ENCODE data around the gene NSD1.
"Not testable (repeated sequence)": the region's sequence is repeated elsewhere in the genome, so short reads cannot be mapped to it uniquely, and the experiment has no call there.

Gene NSD1

DNA sequence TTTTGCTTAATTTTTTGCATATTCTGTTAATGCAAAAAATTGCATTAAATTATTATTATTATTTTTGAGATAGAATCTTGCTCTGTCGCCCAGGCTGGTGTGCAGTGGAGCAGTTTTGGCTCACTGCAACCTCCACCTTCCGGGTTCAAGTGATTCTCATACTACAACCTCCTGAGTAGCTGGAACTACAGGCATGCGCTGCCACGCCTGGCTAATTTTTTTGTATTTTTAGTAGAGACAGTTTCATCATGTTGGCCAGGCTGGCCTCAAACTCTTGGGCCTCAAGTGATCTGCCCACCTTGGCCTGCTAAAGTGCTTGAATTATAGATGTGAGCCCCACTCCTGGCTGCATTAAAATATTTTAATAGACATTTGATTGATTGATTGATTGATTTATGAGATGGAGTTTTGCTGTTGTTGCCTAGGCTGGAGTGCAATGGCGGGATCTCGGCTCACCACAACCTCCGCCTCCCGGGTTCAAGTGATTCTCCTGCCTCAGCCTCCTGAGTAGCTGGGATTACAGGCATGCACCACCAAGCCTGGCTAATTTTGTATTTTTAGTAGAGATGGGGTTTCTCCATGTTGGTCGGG is 44.4 kb downstream of the NSD1 start:
- not testable (repeated sequence) for DNase-seq

DNA sequence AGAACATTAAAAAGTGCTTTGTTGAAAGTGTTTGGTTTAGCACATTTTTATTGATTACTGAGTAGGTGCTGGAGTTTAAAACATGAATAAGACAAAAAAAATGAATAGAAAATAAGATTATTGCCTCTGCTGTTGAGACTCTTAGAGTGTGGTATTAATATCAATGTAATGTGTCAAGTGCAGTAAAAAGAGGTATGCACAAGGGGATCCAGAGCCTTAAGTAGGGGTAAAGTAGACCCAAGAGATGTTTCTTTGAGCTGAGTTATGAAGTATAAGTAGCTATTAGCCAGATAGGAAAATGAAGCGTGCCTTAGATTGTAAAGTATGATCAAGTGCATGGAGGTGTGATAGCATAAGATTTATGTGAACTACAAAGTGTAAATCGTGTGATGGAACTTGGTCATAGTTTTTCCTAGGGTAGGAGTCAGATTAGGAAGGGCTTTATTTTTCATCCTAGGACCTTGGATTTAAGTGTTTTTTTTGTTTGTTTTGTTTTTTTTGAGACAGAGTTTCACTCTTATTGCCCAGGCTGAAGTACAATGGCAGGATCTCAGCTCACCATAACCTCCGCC is 45.2 kb downstream of the NSD1 start:
- no peak for DNase-seq

DNA sequence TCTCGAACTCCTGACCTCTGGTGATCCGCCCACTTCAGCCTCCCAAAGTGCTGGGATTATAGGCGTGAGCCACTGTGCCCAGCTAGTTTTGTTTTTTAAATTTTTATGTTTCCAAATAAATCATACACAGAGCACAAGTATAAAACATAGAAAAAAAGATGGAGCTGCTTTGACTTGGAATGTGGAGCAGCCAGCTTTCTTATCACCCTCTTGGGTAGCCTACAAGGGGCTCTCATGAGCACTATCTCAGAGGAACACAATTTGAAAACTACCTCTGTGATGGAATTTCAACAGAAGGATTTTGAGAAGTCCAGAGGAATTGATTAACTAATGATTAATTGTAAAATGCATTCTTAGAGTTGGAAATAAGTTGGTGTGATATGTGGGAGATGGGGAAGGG is 45.9 kb downstream of the NSD1 start:
- DNase-seq: no peak

DNA sequence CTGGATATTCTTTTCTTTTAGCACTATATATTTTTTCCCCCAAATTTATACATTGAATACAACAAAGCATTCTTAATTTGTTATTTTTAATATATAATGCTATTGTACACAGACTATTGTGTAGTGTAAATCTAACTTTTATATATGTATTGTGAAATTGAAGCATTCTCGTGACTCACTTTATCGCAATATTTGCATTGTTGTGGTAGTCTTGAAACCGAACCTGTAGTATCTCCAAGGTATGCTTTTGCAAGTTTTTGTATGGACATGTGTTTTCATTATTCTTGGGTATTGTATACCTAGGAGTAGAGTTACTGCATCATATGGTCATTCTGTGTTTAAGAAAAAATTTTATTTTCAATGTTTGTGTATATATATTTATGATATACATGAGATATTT is 49.6 kb downstream of the NSD1 start:
- no peak for DNase-seq

DNA sequence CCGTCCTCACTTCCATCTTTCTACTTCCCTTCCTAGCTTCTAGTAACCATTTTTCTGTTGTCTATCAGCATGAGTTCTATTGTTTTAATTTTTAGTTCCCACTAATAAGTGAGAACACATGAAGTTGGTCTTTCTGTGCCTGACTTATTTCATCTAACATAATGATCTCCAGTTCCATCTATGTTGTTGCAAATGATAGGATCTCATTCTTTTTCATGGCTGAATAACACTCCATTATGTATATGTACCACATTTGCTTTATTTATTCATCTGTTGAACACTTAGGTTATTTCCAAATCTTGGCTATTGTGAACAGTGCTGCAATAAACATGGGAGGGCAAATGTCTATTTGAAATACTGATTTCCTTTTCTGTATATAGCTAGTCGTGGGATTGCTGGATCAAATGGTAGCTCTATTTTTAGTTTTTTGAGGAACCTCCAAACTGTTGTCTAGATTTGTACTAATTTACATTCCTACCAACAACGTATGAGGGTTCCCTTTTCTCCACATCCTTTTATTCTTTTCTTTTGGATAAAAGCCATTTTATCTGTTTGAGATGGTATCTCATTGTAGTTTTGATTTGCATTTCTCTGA is 50.3 kb downstream of the NSD1 start:
- DNase-seq: no peak

DNA sequence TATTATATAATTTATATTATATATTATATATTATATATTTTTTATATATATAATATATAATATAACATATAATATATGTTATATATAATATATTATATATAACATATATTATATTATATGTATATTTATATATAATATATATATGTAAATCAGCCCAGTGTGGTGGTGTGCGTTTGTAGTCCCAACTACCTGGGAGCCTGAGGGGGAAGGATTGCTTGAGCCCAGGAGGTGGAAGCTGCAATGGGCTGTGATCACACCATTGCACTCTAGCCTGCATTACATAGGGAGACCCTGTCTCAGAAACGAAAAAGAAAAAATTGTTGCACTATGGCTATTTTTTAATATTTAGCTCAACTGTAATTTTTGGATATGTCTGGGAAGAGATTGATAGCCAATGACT is 52.4 kb downstream of the NSD1 start:
- DNase-seq: no peak

DNA sequence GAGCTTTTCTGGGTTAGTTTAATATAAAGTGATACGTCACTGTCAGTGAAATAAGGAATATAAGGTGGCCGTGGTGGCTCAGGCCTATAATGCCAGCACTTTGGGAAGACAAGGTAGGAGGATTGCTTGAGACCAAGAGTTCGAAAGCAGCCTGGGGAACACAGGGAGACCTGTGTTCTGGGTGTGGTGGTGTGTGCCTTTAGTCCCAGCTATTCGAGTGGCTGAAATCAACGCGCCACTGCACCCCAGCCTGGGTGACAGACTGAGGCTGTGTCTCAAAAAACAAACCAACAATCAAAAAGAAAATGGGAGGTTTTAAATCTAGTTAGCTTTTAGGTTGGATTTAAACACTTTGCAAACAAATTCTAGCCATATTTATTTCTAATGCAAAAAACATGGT is 53.1 kb downstream of the NSD1 start:
- no peak for DNase-seq

DNA sequence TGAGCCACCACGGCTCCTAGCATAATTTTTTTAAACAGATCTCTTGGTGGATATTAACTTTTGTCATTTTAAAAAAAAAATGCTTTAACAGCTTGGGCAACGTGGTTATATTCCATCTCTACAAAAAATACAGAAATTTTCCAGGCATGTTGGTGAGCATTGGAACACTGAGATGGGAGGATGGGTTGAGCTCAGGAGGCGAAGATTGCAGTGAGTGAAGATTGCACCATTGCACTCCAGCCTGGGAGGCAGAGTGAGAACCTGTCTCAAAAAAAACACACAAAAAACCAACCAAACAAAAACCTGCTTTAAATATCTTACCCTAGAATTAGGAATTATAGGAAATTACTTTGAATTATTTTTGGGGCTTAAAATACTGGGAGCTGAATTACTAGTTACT is 55.2 kb downstream of the NSD1 start:
- DNase-seq: no peak

DNA sequence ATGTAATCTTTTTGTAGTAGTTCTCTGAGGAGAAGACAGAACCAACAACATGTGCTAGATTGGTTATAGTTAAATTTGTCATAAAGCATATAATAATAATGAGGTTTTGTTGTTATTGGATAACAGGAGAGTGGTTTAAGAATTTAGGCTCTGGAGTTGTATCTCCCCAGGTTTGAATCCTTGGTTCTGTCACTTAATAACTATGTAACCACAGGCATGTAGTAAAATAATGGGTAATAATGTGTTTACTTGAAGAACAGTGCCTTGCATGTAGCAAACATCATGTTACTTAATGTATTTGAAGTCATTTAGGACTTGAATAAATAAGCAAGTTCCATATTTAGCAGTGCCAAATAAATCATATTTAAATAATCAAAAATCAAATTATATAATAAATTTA is 55.8 kb downstream of the NSD1 start:
- DNase-seq: no peak

DNA sequence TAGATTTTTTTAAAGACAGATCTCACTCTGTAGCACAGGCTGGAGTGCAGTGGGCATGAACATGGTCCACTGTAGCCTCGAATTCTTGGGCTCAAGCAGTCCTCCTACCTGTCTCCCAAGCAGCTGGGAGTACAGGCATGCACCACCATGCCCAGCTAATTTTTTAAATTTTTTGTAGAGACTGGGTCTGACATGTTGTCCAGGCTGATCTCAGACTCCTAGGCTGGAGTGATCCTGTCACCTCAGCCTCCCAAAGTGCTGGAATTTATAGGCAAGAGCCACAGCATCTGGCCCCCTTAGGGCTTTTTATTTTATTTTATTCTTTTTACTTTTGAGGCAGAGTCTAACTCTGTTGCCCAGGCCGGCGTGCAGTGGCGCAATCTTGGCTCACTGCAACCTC is 56.4 kb downstream of the NSD1 start:
- DNase-seq: no peak

DNA sequence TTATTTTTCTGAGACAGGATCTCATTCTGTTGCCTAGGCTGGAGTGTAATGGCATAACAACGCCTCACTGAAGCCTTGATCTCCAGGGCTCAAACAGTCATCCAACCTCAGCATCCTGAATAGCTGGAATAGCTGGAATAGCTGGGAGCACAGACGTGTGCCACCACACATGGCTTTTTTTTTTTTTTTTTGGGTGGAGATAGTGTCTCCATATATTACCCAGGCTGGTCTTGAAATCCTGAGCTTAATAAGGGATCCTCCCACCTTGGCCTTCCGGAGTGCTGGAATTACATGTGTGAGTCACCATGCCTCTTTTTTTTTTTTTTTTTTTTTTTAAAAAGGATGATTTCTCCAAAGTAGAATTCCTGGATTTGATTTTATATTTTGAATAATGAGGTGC is 60.7 kb downstream of the NSD1 start:
- no peak for DNase-seq

DNA sequence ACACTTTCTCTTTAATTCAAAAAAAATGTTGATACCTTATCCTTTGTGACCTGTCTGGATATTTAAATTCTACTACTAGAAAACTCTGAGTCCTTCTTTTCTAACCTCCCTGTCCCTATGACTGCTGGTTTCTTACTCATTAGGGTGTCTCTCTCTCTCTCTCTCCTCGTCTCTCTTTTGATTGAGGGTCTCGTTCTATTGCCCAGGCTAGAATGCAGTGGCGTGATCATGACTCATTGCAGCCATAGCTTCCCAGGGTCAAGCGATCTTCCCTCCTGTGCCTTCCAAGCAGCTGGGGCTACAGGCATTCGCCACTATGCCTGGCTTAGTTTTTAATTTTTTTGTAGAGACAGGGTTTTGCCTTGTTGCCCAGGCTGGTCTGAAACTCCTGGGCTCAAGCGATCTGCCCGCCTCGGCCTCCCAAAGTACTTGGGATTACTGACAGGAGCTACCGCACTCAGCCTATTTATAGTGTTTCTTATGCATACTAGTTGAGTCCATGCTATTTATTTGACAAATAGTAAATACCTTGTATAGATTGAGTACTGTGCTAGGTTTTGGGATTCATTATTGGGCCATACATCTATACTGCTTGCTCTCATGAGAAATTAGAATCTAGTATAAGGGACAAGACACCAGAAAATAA is 61.9 kb downstream of the NSD1 start:
- no peak for DNase-seq

DNA sequence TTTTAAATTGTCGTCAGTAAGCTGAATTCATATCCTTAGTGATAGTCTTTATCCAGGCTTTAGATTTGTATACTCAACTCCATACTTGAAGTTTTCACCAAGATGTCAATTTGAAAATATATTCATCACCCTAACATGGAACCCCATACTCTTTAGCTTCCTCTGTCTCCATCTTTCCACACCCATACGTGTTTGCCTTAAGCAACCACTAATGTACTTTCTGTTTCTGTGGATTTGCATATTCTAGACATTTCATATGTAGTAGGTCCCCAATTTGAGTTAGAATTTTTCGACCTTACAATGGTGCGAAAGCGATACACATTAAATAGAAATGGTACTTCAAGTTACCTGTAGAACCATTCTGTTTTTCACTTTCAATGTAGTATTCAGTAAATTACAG is 65.2 kb downstream of the NSD1 start:
- no peak for DNase-seq

DNA sequence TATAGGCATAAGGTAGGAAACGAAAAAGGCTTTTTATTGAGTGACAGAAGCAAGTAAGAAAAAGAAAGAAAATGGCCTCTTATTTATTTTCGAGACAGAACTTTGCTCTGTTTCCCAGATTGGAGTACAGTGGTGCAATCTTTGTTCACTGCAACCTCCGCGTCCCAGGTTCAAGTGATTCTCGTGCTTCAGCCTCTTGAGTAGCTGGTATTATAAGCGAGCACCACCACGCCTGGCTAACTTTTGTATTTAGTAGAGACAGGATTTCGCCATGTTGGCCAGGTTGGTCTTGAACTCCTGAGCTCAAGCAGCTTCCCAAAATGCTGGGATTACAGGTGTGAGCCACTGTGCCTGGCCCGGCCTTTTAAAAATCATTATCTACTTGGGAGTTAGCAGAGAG is 70.7 kb downstream of the NSD1 start:
- no peak for DNase-seq

DNA sequence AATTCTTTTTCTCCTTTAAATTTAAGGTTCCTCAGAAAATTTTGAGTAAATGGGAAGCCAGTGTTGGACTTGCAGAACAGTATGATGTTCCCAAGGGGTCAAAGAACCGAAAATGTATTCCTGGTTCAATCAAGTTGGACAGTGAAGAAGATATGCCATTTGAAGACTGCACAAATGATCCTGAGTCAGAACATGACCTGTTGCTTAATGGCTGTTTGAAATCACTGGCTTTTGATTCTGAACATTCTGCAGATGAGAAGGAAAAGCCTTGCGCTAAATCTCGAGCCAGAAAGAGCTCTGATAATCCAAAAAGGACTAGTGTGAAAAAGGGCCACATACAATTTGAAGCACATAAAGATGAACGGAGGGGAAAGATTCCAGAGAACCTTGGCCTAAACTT is 76.0 kb downstream of the NSD1 start:
- no peak for DNase-seq

DNA sequence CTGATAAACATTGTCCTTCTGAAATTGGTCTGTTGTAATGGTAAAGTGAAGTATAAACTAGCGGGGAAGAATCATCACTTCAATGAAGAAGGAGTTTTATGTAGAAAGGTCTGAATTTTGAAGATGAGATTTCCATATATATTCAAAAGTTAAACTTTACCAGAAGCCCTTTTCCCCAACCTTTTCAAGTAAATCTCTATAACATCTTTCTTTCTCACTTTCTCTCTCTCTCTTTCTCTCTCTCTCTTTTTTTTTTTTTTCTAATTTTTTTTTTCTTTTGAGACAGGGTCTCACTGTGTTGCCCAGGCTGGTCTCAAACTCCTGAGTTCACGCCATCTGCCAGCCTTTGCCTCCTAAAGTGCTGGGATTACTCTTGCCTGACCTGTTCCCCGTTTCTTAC is 78.7 kb downstream of the NSD1 start:
- no peak for DNase-seq

DNA sequence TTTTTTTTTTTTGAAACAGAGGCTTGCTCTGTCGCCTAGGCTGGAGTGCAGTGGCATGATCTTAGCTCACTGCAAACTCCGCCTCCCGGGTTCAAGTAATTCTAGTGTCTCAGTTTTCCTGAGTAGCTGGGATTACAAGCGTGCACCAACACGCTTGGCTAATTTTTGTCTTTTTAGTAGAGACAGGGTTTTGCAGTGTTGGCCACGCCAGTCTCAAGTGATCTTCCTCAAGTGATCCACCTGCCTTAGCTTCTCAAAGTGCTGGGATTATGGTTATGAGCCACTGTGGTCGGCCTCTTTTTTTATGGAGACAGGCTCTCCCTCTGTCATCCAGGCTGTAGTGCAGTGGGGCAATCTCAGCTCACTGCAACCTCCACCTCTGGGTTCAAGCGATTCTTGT is 87.0 kb downstream of the NSD1 start:
- DNase-seq: no peak

DNA sequence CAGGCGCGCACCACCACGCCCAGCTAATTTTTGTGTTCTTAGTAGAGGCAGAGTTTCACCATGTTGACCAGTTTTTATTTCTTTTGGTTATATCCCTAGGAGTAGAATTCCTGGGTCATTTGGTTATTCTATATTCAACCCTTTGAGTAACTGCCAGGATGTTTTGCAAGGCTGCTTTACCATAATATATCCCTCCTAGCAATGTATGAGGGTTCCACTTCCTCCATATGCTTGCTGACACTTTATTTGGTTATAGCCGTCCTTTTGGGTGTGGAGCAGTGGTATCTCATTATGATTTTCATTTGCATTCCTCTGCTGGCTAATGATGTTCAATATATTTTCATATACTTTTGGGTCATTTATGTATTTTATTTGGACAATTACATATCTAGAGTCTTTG is 88.7 kb downstream of the NSD1 start:
- no peak for DNase-seq

DNA sequence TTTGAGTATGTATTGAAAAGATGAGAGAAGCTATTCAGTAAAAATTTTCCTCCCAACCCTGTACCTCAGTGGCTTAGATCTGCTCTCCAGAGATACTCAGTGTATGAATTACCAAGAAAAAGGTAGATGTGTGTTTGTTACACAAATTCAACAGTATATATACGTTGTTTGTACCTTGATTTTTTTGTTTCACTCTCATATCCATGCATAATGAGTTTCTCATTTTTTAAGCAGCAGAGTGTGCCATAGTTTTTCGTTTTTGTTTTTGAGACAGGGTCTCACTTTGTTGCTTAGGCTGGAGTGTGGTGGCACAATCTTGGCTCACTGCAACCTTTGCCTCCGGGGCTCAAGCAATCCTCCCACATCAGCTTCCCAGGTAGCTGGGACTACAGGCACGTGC is 92.2 kb downstream of the NSD1 start:
- no peak for DNase-seq

DNA sequence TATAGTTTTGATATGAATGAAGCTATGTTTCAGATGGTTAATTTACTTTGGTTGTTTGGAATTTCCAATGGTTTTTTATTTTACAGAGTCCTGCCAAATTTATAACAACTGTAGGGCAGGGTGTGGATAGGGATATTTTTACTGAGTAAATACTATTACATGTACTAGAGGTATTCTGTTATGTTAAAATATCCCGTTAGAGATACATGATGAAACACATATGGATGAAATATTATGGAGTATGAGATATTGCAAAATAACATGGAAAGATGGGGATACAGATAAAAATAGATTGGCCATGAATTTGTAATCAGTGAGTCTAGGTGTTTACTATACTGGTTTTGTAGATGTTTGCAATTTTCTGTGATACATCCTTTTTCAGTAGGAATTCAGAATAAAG is 93.3 kb downstream of the NSD1 start:
- DNase-seq: no peak

DNA sequence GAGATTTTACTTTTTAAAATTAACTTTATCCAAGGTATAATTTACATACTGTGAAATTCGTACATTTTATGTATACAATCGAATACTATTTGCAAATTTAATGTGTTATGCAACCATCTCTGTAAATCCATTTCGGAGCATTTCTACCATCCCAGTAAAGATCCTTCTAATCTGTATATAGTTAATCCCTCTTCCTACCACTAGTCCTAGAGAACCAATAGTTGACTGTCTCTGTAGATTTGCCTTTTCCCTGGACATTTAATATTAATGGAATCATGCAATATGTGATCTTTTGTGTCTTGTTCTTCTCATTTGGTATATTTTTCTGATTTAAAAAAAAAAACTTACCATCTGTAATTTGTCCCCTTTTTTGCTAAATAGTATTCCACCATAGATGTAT is 95.2 kb downstream of the NSD1 start:
- DNase-seq: no peak

DNA sequence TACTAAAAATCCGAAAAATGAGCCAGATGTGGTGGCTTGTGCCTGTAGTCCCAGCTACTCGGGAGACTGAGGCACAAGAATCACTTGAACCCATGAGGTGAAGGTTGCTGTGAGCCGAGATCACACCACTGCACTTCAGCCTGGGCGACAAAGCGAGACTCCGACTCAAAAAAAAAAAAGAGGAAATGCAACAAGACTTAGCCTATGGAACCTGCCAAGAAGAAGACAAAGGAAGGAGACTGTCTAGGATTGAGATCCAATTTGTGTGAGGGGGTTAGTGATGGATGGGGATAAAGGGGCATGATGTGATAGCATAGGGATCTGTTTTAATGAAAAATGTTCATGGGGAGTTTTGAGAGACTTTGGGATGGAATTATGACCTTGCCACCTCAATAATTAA is 97.1 kb downstream of the NSD1 start:
- DNase-seq: no peak

DNA sequence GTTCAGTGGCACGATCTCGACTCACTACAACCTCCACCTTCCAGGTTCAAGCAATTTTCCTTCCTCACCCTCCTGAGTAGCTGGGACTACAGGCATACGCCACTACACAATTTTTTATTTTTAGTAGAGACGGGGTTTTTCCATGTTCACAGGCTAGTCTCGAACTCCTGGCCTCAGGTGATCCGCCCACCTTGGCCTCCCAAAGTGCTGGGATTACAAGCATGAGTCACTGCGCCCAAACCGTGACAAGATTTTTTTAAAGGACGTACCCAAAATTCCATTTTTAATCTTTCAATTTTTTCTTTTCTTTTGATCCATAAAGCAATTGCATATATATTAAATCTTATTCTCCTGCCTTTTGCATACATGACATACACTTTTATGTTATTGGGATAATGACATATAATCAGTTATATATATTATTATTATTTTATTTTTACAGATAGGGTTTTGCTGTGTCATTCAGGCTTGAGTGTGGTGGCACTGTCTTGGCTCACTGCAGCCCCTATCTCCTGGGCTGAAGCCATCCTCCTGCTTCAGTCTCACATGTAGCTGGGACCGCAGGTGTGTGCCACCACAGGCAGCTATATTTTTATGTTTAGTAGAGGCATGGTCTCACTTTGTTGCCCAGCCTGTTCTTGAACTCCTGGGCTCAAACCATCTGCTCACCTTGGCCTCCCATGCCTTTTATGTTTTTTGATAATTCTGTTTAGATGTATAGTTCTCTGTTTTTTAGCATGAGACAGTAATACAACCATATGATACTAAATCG is 98.1 kb downstream of the NSD1 start:
- no peak for DNase-seq

DNA sequence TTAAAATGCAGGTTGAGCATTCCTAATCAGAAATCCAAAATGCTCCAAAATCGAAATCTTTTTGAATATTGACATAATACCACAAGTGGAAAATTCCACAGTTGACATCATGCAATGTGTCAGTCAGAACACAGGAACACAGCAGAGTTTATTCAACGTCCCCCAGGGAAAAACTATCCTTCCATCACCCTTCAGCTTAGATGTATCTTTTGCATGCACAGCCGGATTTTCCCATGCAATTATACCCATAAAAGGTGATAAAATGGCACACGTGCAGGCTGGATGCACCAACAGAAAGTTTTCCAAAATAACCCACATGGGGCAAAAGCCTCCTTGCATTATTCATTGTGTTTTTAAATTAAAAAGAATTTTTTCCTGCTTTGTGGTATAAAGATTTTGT is 98.8 kb downstream of the NSD1 start:
- DNase-seq: no peak
